Measurements from ENCODE around the gene CYS1. TPM values are rescaled to one million over a fixed set of nuclear protein-coding genes. Genes with fewer than 3 reads are reported as not detected.
A peak's percentile ranks its signal among the peaks of the same experiment; 100 is the strongest.

Gene CYS1
- total RNA-seq, 2 donors from 2014 or later, result 0.29 to 0.44 TPM

GRCh38 chr2:10083692-10084211, 3.5 kb upstream of the CYS1 start:
- no peak overlapping the region for H3K4me3 Mint-ChIP-seq
- no peak overlapping the region for H3K27ac Mint-ChIP-seq
- no peaks in the 10 kb centered on the region for H3K9me3 Mint-ChIP-seq
- H3K4me1 ChIP-seq (ENCODE audit: control insufficient read depth, insufficient read depth, low read length), result no peaks in the 10 kb centered on the region
- 85 to 89% methylated on average over 12 to 13 of the region's 13 CpGs for WGBS, 2 experiments (ENCODE audit: insufficient coverage in 1 of 2, insufficient read length in 1 of 2)
- peaks cover 47% of the 10 kb centered on the region for H3K27me3 Mint-ChIP-seq (ENCODE audit: insufficient read depth)
- H3K36me3 ChIP-seq (ENCODE audit: control insufficient read depth, insufficient read depth, low read length), result no peaks in the 10 kb centered on the region
- no peaks in the 10 kb centered on the region for H3K36me3 Mint-ChIP-seq (ENCODE audit: low read depth)
- no peaks in the 10 kb centered on the region for H3K9me3 ChIP-seq (ENCODE audit: control insufficient read depth, low read length)
- TF ChIP-seq CTCF (conservative IDR thresholded peaks at IDR 0.05), result no peak
- no peak overlapping the region for H3K27ac ChIP-seq (ENCODE audit: low read depth, low read length)
- peaks cover 59% of the 10 kb centered on the region for H3K27me3 ChIP-seq (ENCODE audit: control insufficient read depth, insufficient read depth, low read length, poor library complexity, severe bottlenecking)
- peaks cover 3% of the 10 kb centered on the region for H3K4me1 Mint-ChIP-seq
- no peak for DNase-seq
- no peak overlapping the region for H3K4me3 ChIP-seq (ENCODE audit: low read length)
- no peak overlapping the region for H3K9ac ChIP-seq (ENCODE audit: extremely low read depth, low read length, poor library complexity, severe bottlenecking)

- H3K4me3 ChIP-seq (ENCODE audit: low read length), result no peak overlapping the region
- no peaks in the 10 kb centered on the region for H3K4me1 ChIP-seq (ENCODE audit: control insufficient read depth, insufficient read depth, low read length)
- H3K9ac ChIP-seq (ENCODE audit: extremely low read depth, low read length, poor library complexity, severe bottlenecking), result no peak overlapping the region
- WGBS, 2 experiments (ENCODE audit: insufficient coverage in 1 of 2, insufficient read length in 1 of 2), result 98% methylated on average over 5 of the region's 5 CpGs
- no peaks in the 10 kb centered on the region for H3K9me3 ChIP-seq (ENCODE audit: control insufficient read depth, low read length)
- Mint-ChIP-seq H3K9me3 (no peaks in the 10 kb centered on the region), H3K36me3 (ENCODE audit: low read depth) (no peaks in the 10 kb centered on the region), H3K4me1 (peaks cover 3% of the 10 kb centered on the region), H3K27me3 (ENCODE audit: insufficient read depth) (peaks cover 54% of the 10 kb centered on the region), H3K27ac (no peak overlapping the region), H3K4me3 (no peak overlapping the region)
- H3K36me3 ChIP-seq (ENCODE audit: control insufficient read depth, insufficient read depth, low read length), result no peaks in the 10 kb centered on the region
- no peak for DNase-seq
- H3K27me3 ChIP-seq (ENCODE audit: control insufficient read depth, insufficient read depth, low read length, poor library complexity, severe bottlenecking), result peaks cover 66% of the 10 kb centered on the region
- no peak overlapping the region for H3K27ac ChIP-seq (ENCODE audit: low read depth, low read length)
- no peak for TF ChIP-seq CTCF (conservative IDR thresholded peaks at IDR 0.05)
Measured at GRCh38 chr2:10083046-10083445, 2.8 kb upstream of the CYS1 start.

- Mint-ChIP-seq H3K4me3 (peak overlapping the region; percentile 47), H3K36me3 (ENCODE audit: low read depth) (no peaks in the 10 kb centered on the region), H3K27ac (no peak overlapping the region), H3K27me3 (ENCODE audit: insufficient read depth) (peaks cover 72% of the 10 kb centered on the region), H3K9me3 (no peaks in the 10 kb centered on the region), H3K4me1 (peaks cover 3% of the 10 kb centered on the region)
- H3K9me3 ChIP-seq (ENCODE audit: control insufficient read depth, low read length), result no peaks in the 10 kb centered on the region
- H3K36me3 ChIP-seq (ENCODE audit: control insufficient read depth, insufficient read depth, low read length), result no peaks in the 10 kb centered on the region
- H3K9ac ChIP-seq (ENCODE audit: extremely low read depth, low read length, poor library complexity, severe bottlenecking), result no peak overlapping the region
- H3K27ac ChIP-seq (ENCODE audit: low read depth, low read length), result no peak overlapping the region
- WGBS, 2 experiments (ENCODE audit: insufficient coverage in 1 of 2, insufficient read length in 1 of 2), result 8 to 21% methylated on average over 2 to 44 of the region's 45 CpGs
- H3K4me1 ChIP-seq (ENCODE audit: control insufficient read depth, insufficient read depth, low read length), result no peaks in the 10 kb centered on the region
- peaks cover 85% of the 10 kb centered on the region for H3K27me3 ChIP-seq (ENCODE audit: control insufficient read depth, insufficient read depth, low read length, poor library complexity, severe bottlenecking)
- no peak overlapping the region for H3K4me3 ChIP-seq (ENCODE audit: low read length)
- peak; percentile 65 for DNase-seq
- TF ChIP-seq CTCF (conservative IDR thresholded peaks at IDR 0.05), result no peak
Measured at GRCh38 chr2:10080536-10081304, 509 bp upstream of the CYS1 start.

Data from endodermal cell (in vitro differentiated cells).